Measurements from ENCODE around the gene RBM39.
"Not testable (repeated sequence)": the region's sequence is repeated elsewhere in the genome, so short reads cannot be mapped to it uniquely, and the experiment has no call there.

Gene RBM39

DNA sequence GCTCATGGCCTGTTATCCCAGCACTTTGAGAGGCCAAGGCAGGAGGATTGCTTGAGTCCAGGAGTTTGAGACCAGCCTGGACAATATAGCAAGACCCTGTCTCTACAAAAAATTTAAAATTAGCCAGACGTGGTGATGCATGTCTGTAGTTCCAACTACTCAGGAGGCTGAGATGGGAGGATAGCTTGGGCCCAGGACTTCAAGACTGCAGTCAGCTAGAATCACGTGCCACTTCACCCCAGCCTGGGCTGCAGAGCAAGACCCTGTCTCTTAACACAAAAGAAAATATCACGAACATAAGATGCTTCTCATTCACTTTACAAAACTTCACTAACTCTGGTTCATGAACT lies 2.4 kb upstream of the RBM39 start:
- not testable (repeated sequence) for DNase-seq

DNA sequence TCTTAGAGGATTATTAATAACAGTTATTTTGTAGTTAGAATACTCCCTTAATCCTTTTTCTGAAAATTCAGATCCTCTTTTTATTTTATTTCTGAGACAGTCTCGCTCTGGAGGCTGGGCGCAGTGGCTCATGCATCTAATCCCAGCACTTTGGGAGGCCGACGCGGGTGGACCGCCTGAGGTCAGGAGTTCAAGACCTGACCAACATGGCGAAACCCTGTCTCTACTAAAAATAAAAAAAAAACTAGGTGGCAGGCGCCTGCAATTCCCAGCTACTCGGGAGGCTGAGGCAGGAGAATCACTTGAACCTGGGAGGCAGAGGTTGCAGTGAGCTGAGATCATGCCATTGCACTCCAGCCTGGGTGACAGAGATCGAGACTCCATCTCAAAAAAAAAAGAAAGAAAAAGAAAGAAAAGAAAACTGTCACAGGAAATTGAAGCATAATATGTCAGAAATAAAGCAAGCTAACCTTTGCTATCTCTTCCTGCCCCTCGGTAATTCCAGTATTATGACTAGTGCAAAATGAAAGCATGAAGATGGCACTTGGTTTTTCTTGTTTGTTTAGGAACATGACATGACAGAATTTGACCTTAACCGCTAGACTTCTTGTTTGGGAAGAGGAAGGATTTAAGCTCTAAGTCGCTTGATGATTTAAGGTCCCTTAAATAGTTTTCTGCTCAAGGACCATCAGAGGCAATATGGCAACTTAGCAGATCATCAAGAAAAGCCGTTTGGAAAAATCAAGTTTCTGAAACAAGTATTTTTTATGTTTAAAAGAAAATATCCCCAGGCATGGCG lies 1.8 kb upstream of the RBM39 start:
- DNase-seq, result no peak

DNA sequence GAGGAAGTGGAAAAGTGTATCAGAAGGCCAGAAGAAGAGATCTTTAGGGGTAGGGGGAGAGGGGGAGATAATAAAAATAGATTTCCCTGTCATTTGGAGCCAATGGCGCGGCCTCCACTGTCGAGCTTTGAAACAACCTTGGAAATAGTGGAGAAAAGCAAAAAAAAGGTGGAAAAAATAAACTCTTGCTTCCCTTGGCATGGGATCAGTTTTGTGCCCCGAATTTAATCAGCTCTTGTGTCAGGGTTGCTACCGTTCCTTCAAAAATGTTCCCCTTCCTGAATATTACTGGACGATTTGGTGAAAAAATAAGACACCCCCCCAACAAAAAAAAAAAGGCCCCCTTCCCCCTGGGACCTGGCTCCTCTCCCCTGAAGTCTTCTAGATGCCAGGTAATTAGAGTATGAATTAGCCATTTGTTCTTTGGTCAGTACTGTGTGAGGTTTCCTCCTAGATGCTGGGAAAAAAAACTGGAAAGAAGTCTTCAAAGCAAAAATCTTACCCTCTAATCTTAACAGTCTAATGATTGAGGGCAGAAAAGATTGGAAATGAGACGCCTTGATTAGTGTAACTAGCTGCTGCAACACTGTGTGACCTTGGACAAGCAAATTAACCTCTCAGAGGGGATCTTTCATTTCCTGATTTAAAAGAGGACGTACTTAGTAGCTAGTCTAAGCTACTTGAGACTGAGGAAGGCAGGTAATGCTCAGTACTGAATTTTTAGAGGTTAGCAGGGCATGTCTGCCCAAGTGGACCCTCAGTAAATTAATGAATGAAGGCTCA lies 872 bp upstream of the RBM39 start:
- peak; percentile 44 for DNase-seq

DNA sequence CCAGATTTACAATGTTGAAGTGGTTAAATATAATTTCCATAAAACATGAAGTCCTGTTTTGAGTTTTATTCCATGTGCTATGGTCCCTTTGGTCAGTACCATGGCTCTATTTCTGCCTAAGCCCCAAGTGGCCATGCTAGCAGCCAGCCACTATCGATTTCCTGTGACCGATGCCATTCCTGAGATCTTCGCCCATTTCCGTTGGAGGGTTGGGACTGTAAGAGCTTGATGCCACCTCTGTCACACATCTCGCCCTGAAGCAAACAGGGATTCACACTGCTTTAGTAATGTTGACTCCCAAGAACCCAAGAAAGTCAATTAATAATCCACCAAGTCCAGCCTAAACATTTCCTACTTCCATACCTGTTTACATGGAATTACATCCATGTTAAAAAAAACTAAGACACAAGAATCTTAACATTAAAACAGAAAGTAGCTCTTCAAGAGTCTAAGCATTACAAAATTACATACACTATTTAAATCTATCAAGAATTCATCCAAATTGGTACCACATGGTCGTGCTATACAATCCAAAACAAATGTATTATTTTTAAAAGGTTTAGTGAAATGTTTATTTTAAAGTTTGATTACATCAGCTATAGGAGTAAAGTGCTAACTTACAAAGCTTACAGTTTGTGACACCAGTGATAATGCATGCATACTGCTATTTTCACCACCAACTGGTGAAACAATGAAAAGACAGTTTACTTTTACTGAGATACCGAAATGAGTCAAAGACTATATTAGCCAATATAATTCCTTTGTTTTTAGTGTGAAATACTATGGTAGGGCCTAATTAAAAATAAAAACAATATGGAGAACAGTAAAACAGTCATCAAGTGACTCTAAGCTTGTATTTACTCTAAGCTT lies 2.5 kb downstream of the RBM39 start:
- no peak for DNase-seq

DNA sequence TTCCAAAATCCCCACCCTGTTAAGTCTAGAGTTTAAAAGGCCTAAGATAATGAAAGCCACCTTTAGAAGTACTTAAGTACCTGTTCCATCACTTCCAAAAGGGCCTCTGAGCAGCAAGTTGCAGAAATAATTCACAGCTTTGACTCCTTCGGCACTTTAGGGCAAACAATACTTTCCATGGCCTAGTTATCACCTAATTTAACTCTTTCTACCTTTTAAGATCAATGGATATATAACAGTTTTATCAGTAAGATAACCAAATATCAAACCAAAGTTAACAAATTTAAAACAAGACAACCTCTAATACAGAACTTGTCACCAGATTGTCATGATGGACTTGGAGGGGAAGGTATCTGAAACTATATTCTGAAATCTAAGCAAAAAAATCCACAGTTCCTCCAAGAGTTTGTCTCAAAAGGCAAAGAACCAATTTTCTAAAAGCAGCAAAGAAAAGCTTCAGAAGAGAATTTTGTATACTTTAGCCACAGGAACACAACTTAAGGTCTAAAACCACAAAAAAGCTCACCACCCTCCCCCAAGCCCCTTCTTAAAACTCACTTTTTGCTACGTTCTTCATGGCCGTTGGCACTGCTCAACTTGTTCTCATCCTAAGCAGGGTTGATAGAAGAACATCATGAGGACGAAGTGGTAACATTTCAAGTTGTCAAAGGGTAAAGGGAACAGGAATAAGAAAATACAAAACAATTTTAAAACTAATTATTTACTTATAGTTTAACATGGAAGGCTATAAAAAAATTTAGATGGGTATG lies 3.5 kb downstream of the RBM39 start:
- DNase-seq, result no peak

DNA sequence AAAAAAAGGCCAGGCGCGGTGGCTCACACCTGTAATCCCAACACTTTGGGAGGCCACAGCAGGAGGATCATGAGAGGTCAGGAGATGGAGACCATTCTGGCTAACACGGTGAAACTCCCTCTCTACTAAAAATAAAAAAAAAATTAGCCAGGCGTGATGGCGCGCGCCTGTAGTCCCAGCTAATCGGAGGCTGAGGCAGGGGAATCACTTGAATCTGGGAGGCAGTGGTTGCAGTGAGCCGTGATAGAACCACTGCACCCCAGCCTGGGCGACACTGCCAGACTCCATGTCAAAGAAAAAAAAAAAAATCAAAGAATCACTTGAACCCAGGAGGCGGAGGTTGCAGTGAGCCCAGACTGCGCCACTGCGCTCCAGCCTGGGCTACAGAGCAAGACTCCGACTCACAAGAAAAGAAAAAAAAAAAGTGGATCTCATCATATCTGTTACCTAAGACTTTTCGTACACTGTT lies 4.2 kb downstream of the RBM39 start:
- DNase-seq, result no peak

DNA sequence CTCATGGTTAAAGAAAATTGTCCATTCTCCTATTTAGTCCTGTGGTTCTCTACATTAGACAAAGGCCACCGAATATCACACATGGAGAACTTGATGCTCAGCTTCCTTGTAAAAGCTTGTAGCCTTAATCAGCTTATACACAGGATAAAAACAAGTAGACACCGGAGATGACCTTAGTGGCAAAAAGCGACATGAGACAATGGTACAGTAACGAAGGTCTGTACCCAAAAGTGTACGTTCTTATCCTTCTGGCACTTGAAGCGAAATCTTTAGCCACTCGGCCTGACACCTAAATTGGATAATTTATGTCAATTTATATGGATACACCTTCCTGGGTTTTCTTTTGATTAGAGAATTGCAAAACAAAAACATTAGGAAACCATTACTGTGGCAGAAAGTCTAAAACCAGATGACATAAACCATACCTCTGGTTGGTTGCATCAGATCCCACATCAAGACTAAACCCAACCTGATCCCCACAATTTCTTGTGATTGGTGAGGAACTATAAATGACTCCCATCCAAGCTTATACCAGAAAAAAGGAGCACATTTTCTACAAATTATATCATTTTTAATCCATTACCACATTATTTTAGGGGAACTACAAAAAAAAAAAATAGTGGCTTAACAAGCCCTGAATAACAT lies 6.1 kb downstream of the RBM39 start:
- no peak for DNase-seq

DNA sequence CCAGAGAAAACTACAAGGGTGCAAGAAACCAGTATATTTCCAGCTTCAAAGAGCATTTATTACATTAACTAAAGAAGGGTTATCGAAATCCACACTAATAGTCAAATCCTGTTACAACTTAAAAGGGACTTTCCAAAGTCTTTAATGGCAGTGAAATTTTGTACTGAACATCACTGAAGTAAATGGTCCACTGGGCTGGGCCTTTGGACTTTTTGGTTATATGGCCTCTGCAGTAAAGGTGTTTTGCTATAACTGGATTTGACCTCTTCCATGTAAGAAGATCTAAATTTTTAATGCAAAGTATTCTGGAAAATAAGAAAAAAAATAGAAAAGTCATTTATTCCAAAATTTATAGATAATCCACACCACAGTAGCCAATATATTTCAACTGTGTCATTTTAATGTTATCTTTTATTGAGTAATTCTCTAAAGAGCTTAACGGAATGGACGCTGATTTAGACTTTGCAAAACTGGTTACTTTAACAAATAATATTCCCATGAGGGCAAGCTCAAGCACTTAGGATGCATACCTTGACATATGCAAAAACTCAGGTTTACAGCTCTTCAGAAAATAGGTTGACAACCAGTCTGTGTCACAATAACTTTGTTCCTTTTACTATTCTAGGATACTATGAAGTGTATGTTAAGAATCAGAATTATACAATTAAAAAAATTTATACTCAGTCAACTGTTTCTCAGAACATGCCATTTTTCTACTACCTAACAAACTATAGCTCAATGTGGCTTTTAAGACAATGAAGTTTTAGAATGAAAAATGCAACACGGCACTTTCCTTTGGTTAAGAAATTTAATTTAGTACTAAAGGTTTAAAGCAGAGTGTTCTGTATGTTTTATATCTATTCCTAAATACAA lies 7.0 kb downstream of the RBM39 start:
- DNase-seq, result no peak

DNA sequence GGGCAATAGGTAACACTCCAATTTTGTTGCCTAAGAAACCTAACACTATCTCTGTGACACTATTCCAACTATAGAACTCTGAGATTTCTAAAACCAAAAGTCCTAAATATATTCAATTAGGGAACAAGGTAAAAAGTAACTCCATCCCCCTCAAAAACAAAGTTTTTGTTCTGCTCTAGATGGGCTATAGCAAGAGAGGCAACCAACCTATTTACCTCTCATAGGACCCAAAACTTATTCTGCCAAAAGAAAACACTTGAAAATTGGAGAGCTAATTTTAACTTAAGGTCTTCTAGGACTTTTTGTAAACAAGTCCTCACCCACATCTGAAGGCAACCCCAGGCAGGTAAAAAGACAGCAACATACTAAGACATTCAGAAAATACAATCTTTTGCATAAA lies 7.7 kb downstream of the RBM39 start:
- DNase-seq, result no peak

DNA sequence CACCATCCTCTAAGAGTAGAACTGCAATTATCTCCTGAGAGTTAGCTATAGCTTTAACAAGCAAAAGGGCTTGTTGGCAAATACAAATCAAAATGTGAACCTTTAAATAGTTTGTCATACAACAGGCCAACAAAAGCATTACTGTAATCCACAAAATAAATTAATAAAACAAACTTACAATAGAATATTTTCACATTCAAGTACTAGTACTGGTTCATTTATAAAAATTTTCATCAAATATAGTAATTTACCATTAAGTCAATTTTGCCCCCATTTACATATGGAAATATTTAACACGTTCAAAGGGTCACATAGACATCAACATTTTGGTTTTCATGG lies 9.4 kb downstream of the RBM39 start:
- DNase-seq, result no peak

DNA sequence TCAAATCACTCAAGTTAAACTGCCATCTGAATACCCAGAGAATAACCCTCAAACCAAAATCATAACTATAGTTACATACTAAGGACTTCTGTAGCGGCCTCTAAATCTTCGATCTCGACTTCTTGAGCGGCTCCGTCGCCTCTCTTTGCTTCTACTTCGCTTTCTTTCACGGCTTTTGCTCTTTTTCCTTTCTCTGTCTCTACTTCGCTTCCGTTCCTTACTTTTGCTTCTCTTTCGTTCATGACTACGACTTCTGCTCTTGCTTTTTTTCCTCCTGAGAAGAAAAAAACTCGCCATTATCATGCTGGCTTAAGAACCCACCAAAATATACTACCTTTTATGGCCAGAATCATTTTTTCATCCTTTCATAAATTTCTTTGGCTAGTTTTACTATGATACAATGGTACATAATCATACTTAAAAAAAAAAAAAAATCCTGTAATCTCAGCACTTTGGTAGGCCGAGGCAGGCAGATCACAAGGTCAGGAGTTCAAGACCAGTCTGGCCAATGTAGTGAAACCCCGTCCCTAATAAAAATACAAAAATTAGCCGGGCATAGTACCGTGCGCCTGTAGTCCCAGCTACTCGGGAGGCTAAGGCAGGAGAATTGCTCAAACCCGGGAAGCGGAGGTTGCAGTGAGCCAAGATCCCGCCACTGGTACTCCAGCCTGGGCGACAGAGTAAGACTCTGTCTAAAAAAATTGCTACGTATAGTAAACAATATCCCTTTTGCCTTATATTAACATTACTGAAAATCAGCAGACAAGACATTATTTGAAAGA lies 10.0 kb downstream of the RBM39 start:
- no peak for DNase-seq

DNA sequence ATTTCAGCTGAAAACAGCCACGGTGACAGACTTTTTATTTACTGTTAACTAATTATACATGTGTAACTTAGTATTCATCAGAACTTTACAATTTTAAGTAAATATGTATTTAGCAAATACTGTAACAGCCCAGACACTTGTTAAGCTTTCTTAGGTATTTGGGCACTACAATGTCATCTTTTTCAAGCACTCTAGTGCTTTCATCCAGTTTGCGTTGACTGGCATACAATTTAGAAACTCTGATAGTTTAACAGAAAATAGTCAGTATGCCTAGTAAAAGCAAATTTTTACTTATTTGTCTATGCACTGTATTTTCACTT lies 10.6 kb downstream of the RBM39 start:
- DNase-seq, result no peak

DNA sequence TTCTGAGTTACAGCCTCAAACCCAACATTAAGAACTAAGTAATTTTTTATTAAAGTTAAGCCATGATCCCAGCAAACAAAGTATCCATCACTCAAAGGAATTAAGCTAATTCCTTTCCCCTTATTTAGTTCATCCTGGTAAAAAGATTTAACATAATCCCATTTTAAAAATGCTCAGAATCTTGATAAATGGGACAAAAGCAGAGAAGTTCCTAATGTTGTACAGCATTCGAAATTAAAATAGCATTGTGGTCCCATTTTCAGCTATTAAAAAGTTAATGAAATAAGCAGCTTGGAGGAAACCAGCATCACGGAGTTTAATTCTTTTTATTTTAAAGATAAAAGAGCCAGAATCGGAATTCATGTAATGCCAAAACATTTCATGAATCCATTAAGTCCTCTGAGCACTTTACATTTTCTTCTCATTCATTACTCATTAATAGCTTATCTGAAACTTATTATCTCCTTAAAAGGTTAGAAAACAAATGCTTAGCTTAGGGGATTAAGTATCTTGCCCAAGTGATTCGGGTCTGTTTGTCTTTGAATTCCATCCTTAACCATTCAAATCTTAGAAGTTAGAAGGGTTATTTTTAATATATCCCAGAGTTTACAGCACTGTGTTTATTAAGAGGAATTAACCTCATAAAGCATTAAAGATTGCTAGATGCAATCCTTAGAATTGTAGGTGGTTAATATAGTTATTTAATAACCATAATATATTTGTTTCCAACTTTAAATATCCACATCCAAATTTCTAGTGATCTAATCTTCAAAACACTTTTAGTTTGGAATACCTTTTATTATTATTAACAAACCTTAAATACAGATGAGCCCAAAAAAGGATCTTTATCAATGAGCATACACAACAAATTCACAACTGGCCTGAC lies 11.2 kb downstream of the RBM39 start:
- DNase-seq, result no peak

DNA sequence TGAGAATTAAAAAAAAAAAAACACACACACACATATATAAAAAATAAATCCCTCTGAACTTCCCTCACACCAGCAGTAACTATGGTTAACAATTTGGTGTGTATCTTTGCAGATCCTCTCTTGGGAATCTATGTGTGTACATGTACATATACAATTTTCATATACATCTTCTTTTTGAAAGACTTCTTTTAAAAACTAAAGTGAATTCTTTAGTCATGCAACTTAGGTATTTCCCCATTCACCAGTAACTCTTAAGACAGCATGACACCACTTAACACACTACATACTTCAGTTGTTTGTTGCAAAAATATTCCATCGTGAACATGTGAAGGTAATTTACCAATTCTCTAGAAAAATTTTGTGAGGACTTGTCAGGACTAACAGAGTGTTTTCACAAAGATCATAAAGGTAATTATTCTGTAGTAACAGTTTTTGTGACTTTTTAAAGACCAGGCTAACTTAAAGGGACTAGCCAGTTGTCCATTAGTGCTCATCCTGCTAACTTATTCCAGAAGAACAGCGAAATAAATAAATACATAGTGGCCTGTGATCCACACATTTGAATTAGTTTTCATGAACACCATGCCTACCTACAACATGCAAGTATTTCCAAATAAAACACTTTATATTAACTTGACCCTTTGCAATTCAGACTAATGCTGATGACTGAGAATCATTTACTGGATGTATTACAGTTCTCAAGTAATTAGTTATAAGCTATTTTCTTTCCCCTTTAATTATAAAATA lies 12.1 kb downstream of the RBM39 start:
- no peak for DNase-seq

DNA sequence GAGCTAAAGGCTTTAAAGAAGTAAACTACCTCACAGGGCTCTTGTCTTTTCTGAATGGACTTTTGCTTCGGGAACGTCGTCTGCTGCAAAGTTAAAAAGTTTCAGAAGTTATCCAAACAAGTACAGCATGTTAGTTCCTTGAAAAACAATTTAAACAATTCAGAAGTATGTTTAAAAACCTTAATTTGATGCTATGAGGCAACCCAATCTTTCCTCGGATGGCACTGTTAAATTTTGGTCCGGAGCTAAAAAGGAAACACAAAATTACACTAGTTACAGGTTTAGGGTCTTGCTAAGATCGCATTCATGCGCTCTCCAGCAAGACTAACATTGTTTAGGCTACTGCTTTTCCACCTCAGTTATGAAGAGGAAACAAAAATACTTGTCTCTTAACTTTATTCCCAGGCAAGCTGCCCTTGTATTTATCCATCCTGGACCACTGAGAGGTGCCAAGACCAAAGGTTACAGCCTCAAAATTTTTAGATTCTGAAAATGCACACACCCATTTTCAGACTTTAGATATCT lies 12.7 kb downstream of the RBM39 start:
- DNase-seq, result no peak

DNA sequence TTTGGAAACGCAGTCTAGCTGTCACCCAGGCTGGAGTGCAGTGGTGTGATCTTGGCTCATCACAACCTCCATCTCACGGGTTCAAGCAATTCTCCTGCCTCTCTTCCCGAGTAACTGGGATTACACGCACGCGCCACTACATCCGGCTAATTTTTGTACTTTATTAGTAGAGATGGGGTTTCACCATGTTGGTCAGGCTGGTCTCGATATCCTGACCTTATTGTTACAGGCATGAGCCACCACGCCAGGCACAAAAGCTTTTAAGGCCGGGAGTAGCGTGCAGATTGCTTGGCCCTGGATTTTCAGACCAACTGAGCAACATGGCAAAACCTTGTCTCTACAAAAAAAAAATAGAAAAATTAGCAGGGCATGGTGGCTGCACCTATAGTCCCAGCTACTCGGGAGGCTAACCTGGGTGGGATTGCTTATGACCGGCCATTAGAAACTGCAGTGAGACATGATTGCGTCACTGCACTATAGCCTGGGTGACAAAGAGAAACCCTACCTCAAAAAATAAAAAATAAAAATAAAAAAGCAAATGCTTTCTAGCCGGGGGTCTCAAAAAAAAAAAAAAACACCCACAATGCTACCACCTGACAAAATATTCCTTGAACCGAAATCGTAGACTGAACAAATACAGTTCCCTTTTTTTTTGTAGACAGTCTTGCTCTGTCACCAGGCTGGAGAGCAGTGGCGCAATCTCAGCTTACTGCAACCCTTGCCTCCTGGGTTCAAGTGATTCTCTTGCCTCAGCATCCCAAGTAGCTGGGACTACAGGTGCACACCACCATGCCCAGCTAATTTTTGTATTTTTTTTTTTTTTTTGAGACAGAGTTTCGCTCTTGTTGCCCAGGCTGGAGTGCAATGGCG lies 15.0 kb downstream of the RBM39 start:
- DNase-seq, result no peak
